Prostate gland (tissue), 2 donors: ENCODE data around the gene RNF114.

Experiments used
- CTCF ChIP-seq, 4 experiments: fragments of 200-600 bp in 2 of 4; fragments of 450-650 bp in 2 of 4; sonication (generic) in 2 of 4; IDR thresholded peaks; 1 replicate in 3 of 4; 2 replicates in 1 of 4; pipeline ENCODE4 v1.5.1; 2016 to 2019; ENCODE audit warnings: antibody characterized with exemption in 4 of 4, mild to moderate bottlenecking in 2 of 4, moderate library complexity in 2 of 4
- POLR2A ChIP-seq: fragments of 450-650 bp; IDR thresholded peaks from one replicate; pipeline ENCODE4 v1.6.1; 2016; ENCODE audit warnings: antibody characterized with exemption, mild to moderate bottlenecking
- POLR2AphosphoS5 ChIP-seq: sonication (generic); formaldehyde crosslinking; IDR thresholded peaks from one replicate; pipeline ENCODE4 v1.6.1; 2017; ENCODE audit warnings: antibody characterized with exemption

- TF ChIP-seq CTCF (IDR thresholded peaks at IDR 0.05) (no peak), POLR2AphosphoS5 (no peak), POLR2A (no peak)
Observed at GRCh38 chr20:49986049-49986448, 49.9 kb downstream of the RNF114 start.
